OCI-LY1 (cell line): ENCODE results near the gene PRLR.

Experiments used
- H2AFZ ChIP-seq: fragments of 200-600 bp; sonication (generic), shearing (Covaris generic); 2 replicates; pipeline ENCODE4 v1.6.0; 2014; ENCODE audit warnings: antibody characterized with exemption, mild to moderate bottlenecking, low read length
- H3F3A ChIP-seq: fragments of 200-600 bp; sonication (generic), shearing (Covaris generic); 2 replicates; pipeline ENCODE4 v1.6.0; 2014; ENCODE audit warnings: mild to moderate bottlenecking, antibody characterized with exemption, low read length, moderate library complexity; ENCODE audit not compliant: insufficient read depth
- H3K27ac ChIP-seq: fragments of 200-600 bp; sonication (generic); 2 replicates; pipeline ENCODE4 v1.5.1; 2014; ENCODE audit warnings: low read length, mixed run types, mild to moderate bottlenecking, low read depth; ENCODE audit not compliant: poor library complexity, severe bottlenecking
- H3K27me3 ChIP-seq: fragments of 200-600 bp; sonication (generic); 2 replicates; pipeline ENCODE4 v1.6.0; 2014; ENCODE audit warnings: antibody characterized with exemption, mild to moderate bottlenecking, low read length, moderate library complexity; ENCODE audit not compliant: insufficient read depth
- H3K36me3 ChIP-seq: fragments of 200-600 bp; sonication (generic); 2 replicates; pipeline ENCODE4 v1.6.1; 2014; ENCODE audit warnings: mild to moderate bottlenecking, antibody characterized with exemption, low read length, moderate library complexity, mixed read lengths; ENCODE audit not compliant: insufficient read depth
- H3K4me1 ChIP-seq: fragments of 200-600 bp; sonication (generic); 2 replicates; pipeline ENCODE4 v1.5.1; 2014; ENCODE audit warnings: mild to moderate bottlenecking, low read length, moderate library complexity; ENCODE audit not compliant: insufficient read depth, severe bottlenecking
- H3K4me2 ChIP-seq: fragments of 200-600 bp; sonication (generic), shearing (Covaris generic); 2 replicates; pipeline ENCODE4 v1.6.1; 2014; ENCODE audit warnings: low read length
- H3K4me3 ChIP-seq: fragments of 200-600 bp; sonication (generic); 2 replicates; pipeline ENCODE4 v1.5.1; 2014; ENCODE audit warnings: low read length, low read depth, mild to moderate bottlenecking, mixed read lengths; ENCODE audit not compliant: poor library complexity, severe bottlenecking
- H3K79me2 ChIP-seq: fragments of 200-600 bp; shearing (Covaris generic); 2 replicates; pipeline ENCODE4 v1.6.1; 2016; ENCODE audit warnings: mixed run types, low read length, mixed read lengths; ENCODE audit not compliant: insufficient read depth
- H3K9ac ChIP-seq: fragments of 200-600 bp; sonication (generic), shearing (Covaris generic); 2 replicates; pipeline ENCODE4 v1.6.1; 2014; ENCODE audit warnings: mild to moderate bottlenecking, low read length, mixed read lengths
- H3K9me2 ChIP-seq: fragments of 200-600 bp; sonication (generic), shearing (Covaris generic); 2 replicates; pipeline ENCODE4 v1.6.1; 2014; ENCODE audit warnings: low read depth, mild to moderate bottlenecking, low read length, mixed read lengths
- H3K9me3 ChIP-seq: fragments of 200-600 bp; shearing (Covaris generic); 2 replicates; pipeline ENCODE4 v1.6.1; 2014; ENCODE audit warnings: low read length, mixed read lengths
- H4K20me1 ChIP-seq: fragments of 200-600 bp; sonication (generic), shearing (Covaris generic); 2 replicates; pipeline ENCODE4 v1.6.0; 2016; ENCODE audit warnings: mild to moderate bottlenecking, low read length; ENCODE audit not compliant: insufficient read depth
- EZH2 ChIP-seq: fragments of 200-600 bp; sonication (generic), shearing (Covaris generic); IDR thresholded peaks from 2 replicates; pipeline ENCODE4 v1.8.0; 2017; ENCODE audit warnings: borderline replicate concordance, mixed run types, mild to moderate bottlenecking, antibody characterized with exemption, low read length, moderate library complexity, mixed read lengths
- TF ChIP-seq, protein P1 (sequence below): fragments of 200-600 bp; sonication (generic), shearing (Covaris generic); IDR thresholded peaks from 2 replicates; pipeline ENCODE4 v1.5.1; 2017; ENCODE audit warnings: mild to moderate bottlenecking, antibody characterized with exemption, low read length, moderate library complexity, mixed read lengths

Gene PRLR

DNA sequence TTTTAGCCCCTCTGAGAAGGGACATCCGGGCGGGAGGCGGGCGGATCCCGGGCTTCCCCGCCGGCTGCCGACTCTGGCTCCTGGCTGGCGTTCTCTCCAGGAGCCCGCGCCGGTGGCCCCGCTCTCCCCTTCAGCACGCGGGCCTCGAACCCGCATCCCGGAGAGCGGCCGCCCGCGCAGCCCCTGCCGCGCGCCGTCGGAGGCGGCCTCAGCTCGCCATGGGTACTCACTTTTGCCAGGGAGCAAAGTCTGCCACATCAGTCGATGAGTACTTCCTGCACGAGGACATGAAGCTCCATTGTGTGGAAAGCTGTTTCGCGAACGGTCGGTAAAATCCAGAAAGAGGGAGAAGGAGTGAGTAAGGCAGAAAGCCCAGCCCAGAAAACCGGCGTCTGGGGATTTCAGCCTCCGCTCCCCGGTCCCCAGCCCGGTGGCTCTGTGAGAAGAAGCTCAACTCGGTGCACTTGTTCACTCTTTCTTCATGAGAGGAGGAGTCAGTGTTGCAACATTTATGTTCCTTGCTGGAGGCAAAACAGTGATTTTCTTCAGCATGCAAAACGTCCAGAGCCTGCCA is at the start of gene PRLR:
TSS of gene PRLR (minus strand) at position 450 of the 574 bp plus-strand sequence. CDS start 140,867 bp downstream, outside the sequence.
- Histone ChIP-seq H3K9me2 (no peaks in the 10 kb centered on the region), H3K4me3 (no peak within 1 kb of the TSS), H3K36me3 (no peaks in the 10 kb centered on the region), H3K9ac (no peak within 1 kb of the TSS), H4K20me1 (no peaks in the 10 kb centered on the region), H3F3A (no peaks in the 10 kb centered on the region), H3K27ac (no peak within 1 kb of the TSS), H3K79me2 (no peaks in the 10 kb centered on the region), H3K9me3 (no peaks in the 10 kb centered on the region), H2AFZ (no peak within 1 kb of the TSS), H3K27me3 (no peaks in the 10 kb centered on the region), H3K4me1 (no peaks in the 10 kb centered on the region), H3K4me2 (peak within 1 kb of the TSS; percentile 18; the same call in 1 of the 2 replicates)
- TF ChIP-seq EZH2, result no peak
- TF ChIP-seq, protein P1, sequence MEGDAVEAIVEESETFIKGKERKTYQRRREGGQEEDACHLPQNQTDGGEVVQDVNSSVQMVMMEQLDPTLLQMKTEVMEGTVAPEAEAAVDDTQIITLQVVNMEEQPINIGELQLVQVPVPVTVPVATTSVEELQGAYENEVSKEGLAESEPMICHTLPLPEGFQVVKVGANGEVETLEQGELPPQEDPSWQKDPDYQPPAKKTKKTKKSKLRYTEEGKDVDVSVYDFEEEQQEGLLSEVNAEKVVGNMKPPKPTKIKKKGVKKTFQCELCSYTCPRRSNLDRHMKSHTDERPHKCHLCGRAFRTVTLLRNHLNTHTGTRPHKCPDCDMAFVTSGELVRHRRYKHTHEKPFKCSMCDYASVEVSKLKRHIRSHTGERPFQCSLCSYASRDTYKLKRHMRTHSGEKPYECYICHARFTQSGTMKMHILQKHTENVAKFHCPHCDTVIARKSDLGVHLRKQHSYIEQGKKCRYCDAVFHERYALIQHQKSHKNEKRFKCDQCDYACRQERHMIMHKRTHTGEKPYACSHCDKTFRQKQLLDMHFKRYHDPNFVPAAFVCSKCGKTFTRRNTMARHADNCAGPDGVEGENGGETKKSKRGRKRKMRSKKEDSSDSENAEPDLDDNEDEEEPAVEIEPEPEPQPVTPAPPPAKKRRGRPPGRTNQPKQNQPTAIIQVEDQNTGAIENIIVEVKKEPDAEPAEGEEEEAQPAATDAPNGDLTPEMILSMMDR, result no peak

- Histone ChIP-seq H3K9me2 (no peaks in the 10 kb centered on the region; the same call in 1 of the 2 replicates), H3K27me3 (no peaks in the 10 kb centered on the region; the same call in 1 of the 2 replicates), H3F3A (no peaks in the 10 kb centered on the region), H3K4me3 (no peak overlapping the region), H3K9ac (no peak overlapping the region), H3K79me2 (no peaks in the 10 kb centered on the region), H3K9me3 (no peaks in the 10 kb centered on the region; the same call in 1 of the 2 replicates), H2AFZ (no peak overlapping the region), H3K36me3 (no peaks in the 10 kb centered on the region), H3K4me1 (no peaks in the 10 kb centered on the region), H4K20me1 (no peaks in the 10 kb centered on the region), H3K27ac (no peak overlapping the region), H3K4me2 (no peak overlapping the region)
- no peak for TF ChIP-seq EZH2
- TF ChIP-seq, protein P1, result no peak
Observed at GRCh38 chr5:35274839-35275509, 44.7 kb upstream of the PRLR start.

DNA sequence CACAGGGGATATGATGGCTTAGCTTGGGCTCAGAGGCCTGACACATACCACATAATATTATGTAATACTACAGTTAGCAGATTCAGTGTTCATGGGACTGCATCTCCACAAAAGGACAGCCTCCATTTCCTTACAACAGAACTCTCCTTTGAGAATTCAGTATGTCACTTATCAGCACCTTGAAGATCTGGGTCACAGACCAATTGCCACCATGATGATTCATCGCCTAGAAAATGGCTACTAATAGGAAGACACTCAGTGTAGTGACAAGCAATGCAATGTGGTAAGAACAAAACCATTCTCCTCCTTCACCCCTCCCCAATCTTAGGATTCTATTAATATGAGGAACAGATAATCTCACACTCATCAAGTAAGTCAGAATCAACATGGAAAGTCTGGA is 38.7 kb upstream of the PRLR start:
- Histone ChIP-seq H3K4me3 (no peak overlapping the region), H3K9me3 (no peaks in the 10 kb centered on the region), H3K79me2 (no peaks in the 10 kb centered on the region), H3K27ac (no peak overlapping the region), H3K36me3 (no peaks in the 10 kb centered on the region), H2AFZ (no peak overlapping the region), H3K27me3 (no peaks in the 10 kb centered on the region), H4K20me1 (no peaks in the 10 kb centered on the region), H3F3A (no peaks in the 10 kb centered on the region), H3K4me1 (no peaks in the 10 kb centered on the region), H3K4me2 (no peak overlapping the region), H3K9ac (no peak overlapping the region), H3K9me2 (no peaks in the 10 kb centered on the region)
- TF ChIP-seq EZH2, result no peak
- TF ChIP-seq, protein P1, result no peak
